IPS-15b (cell line): ENCODE measurements around the gene ZFHX3.

Source experiments
- H3K27me3 ChIP-seq: one replicate; pipeline ENCODE4 v1.6.1; 2013; ENCODE audit warnings: low read length; ENCODE audit not compliant: control insufficient read depth, insufficient read depth
- H3K36me3 ChIP-seq: one replicate; pipeline ENCODE4 v1.6.1; 2013; ENCODE audit warnings: low read length; ENCODE audit not compliant: control insufficient read depth, insufficient read depth
- H3K4me1 ChIP-seq: one replicate; pipeline ENCODE4 v1.6.1; 2013; ENCODE audit warnings: mild to moderate bottlenecking, low read length; ENCODE audit not compliant: control insufficient read depth, insufficient read depth
- H3K4me3 ChIP-seq: one replicate; pipeline ENCODE4 v1.5.1; 2013; ENCODE audit warnings: low read depth, low read length
- H3K9ac ChIP-seq: one replicate; pipeline ENCODE4 v1.6.1; 2013; ENCODE audit warnings: low read depth, mild to moderate bottlenecking, low read length
- H3K9me3 ChIP-seq: one replicate; pipeline ENCODE4 v1.6.1; 2013; ENCODE audit warnings: mild to moderate bottlenecking, low read length; ENCODE audit not compliant: control insufficient read depth, insufficient read depth

Gene ZFHX3

GRCh38 chr16:72752004-72752695, 295.8 kb downstream of the ZFHX3 start:
- H3K36me3 ChIP-seq: no peaks in the 10 kb centered on the region
- H3K9ac ChIP-seq: no peak overlapping the region
- H3K9me3 ChIP-seq: no peaks in the 10 kb centered on the region
- H3K27me3 ChIP-seq: no peaks in the 10 kb centered on the region
- H3K4me1 ChIP-seq: no peaks in the 10 kb centered on the region
- H3K4me3 ChIP-seq: no peak overlapping the region

- no peaks in the 10 kb centered on the region for H3K27me3 ChIP-seq
- no peaks in the 10 kb centered on the region for H3K36me3 ChIP-seq
- H3K9ac ChIP-seq: no peak overlapping the region
- H3K4me1 ChIP-seq: no peaks in the 10 kb centered on the region
- H3K4me3 ChIP-seq: no peak overlapping the region
- no peaks in the 10 kb centered on the region for H3K9me3 ChIP-seq
Measured at GRCh38 chr16:72751076-72751475, 296.9 kb downstream of the ZFHX3 start.

GRCh38 chr16:72749091-72749490, 298.8 kb downstream of the ZFHX3 start:
- H3K36me3 ChIP-seq: no peaks in the 10 kb centered on the region
- no peak overlapping the region for H3K4me3 ChIP-seq
- H3K27me3 ChIP-seq: no peaks in the 10 kb centered on the region
- no peaks in the 10 kb centered on the region for H3K4me1 ChIP-seq
- no peak overlapping the region for H3K9ac ChIP-seq
- no peaks in the 10 kb centered on the region for H3K9me3 ChIP-seq

GRCh38 chr16:72744076-72744793, 303.7 kb downstream of the ZFHX3 start:
- H3K4me3 ChIP-seq: no peak overlapping the region
- H3K4me1 ChIP-seq: no peaks in the 10 kb centered on the region
- H3K27me3 ChIP-seq: no peaks in the 10 kb centered on the region
- no peaks in the 10 kb centered on the region for H3K9me3 ChIP-seq
- H3K36me3 ChIP-seq: no peaks in the 10 kb centered on the region
- H3K9ac ChIP-seq: no peak overlapping the region

GRCh38 chr16:72743011-72743761, 304.7 kb downstream of the ZFHX3 start:
- no peaks in the 10 kb centered on the region for H3K9me3 ChIP-seq
- no peaks in the 10 kb centered on the region for H3K36me3 ChIP-seq
- no peaks in the 10 kb centered on the region for H3K4me1 ChIP-seq
- no peak overlapping the region for H3K4me3 ChIP-seq
- H3K9ac ChIP-seq: no peak overlapping the region
- no peaks in the 10 kb centered on the region for H3K27me3 ChIP-seq

- Histone ChIP-seq H3K4me1 (peaks cover 2% of the 10 kb centered on the region), H3K36me3 (no peaks in the 10 kb centered on the region)
Measured at GRCh38 chr16:72740347-72740746, 307.6 kb downstream of the ZFHX3 start.

GRCh38 chr16:72739577-72739976, 308.4 kb downstream of the ZFHX3 start:
- Histone ChIP-seq H3K4me1 (peaks cover 2% of the 10 kb centered on the region), H3K36me3 (no peaks in the 10 kb centered on the region), H3K4me3 (no peak overlapping the region), H3K9me3 (no peaks in the 10 kb centered on the region), H3K27me3 (no peaks in the 10 kb centered on the region), H3K9ac (no peak overlapping the region)

More at GRCh38 chr16:72740347-72740746, 307.6 kb downstream of the ZFHX3 start:
- H3K27me3 ChIP-seq: no peaks in the 10 kb centered on the region
- no peak overlapping the region for H3K9ac ChIP-seq
- H3K4me3 ChIP-seq: no peak overlapping the region
- H3K9me3 ChIP-seq: no peaks in the 10 kb centered on the region

GRCh38 chr16:72736074-72736473, 311.9 kb downstream of the ZFHX3 start:
- Histone ChIP-seq H3K36me3 (no peaks in the 10 kb centered on the region), H3K4me1 (peaks cover 2% of the 10 kb centered on the region), H3K9ac (no peak overlapping the region), H3K9me3 (no peaks in the 10 kb centered on the region), H3K27me3 (no peaks in the 10 kb centered on the region), H3K4me3 (no peak overlapping the region)
